ENCODE results near the gene PRR13.
"Not testable (repeated sequence)": the region's sequence is repeated elsewhere in the genome, so short reads cannot be mapped to it uniquely, and the experiment has no call there.

Gene PRR13

DNA sequence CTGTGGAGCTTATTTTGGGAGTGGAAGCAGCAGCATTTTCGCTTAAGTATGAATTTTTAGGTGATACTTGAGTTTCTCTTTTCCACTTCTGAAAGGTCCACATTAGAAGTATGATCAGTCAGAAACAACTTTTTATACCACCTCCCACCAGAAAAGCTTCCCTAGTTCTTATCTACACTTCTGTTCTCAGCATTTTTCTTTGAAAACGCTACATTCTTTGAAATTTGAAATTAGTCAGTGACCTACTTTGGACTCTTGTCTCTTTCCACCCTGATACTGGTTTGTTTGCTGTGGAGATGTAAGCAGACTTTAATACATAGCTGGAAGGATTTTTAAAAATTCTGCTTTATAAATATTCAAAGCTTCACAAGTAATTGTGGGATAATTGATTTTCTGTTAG, 32.5 kb downstream of the PRR13 start:
- no peak for DNase-seq

DNA sequence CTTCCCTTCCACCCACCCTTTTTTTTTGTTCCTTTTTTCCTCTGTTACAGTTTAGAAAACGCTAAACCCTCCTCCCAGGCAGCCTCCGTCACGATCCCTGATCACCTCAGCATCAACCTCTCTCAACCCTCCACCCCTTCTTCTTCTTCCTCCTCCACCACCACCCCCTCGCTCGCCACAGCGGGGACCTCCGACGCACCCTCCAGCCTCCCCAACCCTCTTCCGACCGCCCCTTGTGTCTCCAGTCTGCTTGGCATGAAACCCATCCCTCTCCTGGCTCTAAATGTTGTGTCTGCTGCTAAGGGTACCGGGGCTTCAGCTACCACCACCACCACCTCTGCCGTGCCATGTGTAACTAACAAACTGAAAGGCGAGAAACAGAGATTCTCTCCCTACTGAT, 33.3 kb downstream of the PRR13 start:
- no peak for DNase-seq

DNA sequence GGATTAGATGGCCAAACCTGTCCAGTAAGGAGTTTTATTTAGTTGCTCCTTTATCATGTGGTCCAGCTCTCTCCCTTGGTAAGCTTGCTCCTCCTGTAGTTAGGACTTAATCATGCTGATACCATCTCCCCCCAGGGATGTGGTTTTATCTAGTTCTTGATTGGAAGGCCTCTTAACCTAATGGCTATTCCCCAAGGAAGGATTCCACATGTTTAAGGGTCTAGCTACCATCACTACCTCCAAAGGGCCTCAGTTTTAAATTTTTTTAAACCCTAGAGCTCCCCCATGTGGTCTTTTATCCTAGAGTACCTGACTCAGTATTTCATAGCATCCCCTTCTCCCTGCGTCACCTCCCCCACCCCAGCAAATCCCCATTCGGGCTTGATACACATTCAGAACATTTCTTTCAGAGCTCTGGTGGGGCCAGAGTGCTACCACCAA, 35.3 kb downstream of the PRR13 start:
- DNase-seq, result no peak

DNA sequence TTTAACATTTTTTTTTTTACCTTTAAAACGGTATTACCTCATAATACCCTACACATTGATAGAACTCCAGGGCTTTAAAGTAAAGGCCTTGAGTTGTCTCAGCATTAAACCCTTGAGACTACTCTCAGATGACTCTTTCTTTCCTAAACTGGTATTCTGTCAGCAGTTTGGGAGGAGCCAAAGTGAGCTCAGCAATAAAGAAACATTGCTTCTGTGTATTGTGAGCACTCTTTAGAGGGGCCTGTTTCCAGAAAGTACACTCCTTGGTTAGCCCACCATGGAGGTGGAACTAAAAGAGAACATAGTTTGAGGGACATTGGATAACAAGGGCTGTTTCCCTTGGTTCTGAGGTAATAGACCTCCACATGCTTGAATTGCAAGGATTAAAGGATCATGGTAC, 37.3 kb downstream of the PRR13 start:
- no peak for DNase-seq

DNA sequence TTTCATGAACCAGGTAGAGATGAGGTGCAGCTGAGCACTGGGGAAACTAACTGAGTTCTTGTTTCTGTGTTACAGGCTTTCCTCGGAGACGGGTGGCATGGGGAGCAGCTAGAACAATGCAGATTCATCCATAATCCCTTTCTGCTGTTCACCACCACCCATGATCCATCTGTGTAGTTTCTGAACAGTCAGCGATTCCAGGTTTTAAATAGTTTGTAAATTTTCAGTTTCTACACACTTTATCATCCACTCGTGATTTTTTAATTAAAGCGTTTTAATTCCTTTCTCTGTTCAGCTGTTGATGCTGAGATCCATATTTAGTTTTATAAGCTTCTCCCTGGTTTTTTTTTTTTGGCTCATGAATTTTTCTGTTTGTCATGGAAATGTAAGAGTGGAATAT, 37.8 kb downstream of the PRR13 start:
- DNase-seq, result no peak

DNA sequence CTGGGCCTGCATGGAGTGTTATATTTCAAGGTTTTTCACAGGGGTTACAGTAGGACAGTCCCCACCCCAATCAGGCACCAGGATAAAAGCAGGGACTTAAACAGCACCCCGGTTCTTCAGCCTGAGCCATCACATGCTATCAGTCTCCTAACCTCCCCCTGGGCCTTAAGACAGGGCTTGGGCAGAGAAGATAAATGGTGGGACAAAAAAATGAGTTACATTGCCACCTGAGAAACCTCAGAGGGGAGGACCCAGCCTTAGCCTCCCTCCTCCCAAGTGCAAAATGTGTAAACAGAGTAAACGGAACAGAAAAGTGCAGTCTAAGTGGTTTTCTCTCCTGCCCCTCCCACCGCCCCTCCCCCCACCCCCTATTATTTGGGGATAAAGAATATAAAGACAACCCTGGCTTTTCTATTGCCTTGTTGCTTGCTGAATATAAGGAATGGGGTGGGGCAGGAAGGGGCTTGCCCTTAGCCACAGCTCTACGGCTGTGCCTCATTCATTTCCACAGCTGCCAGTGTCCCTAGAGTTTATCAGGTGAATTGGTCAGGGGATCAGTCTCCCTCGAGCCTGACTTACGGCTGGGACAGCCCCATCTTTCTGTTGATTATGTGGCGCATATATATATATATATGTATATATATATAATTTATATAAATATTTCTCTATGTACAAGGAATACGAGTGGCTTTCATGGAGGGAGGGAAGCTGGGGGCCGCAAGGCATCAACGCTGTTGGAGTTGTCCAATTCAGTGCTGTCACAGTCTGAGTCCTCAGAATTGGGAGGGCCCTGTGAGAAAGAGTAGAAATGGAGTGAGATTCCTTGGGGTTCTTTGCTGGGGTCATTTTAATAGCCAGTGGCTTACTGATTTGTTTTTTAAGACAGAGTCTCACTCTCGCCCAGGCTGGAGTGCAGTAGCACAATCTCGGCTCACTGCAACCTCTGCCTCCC, 39.2 kb downstream of the PRR13 start:
- no peak for DNase-seq

DNA sequence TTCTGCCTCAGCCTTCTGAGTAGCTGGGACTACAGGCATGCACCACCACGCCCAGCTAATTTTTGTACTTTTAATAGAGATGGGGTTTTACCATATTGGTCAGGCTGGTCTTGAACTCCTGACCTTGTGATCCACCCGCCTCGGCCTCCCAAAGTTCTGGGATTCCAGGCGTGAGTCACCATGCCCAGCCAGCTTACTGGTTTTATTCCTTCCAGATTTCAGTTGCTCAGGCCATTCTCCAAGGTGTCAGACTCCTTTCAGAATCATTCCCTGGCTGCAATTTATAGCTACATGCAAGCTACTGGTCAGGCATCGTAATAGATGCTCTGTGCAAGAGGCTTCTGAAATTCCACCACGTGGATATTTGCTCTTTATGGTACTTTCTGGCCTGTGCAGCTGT, 39.9 kb downstream of the PRR13 start:
- DNase-seq, result not testable (repeated sequence)

DNA sequence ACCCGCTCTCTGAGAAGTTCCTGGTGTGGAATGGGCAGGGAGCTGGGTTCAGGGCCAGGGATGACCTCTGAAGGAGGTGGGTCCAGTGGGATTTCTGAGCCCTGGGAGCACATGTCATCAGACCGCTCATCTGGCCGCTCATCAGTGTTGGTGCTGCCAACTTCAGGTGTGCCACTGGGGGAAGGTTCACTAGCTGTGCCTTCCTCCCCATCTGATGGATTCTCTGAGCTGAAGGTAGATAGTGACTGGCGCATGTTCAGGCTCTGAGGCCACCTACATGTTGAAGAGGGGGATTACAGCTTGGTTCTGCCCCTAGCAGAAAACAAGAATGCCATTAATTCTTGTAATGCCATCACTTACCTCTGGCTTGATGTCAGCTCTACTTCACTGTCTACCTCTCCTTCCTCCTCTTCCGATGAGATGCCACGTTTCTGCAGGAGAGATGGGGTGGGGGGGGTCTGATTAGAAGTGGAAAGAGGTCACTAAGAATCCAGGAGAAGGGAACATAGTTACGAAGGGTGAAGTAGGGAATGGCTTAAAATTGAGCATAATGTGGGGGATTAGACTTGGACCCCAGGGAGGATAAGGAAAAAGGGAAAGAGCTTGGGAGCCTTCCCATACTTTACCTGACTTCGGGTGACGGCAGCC, 40.5 kb downstream of the PRR13 start:
- DNase-seq, result no peak

DNA sequence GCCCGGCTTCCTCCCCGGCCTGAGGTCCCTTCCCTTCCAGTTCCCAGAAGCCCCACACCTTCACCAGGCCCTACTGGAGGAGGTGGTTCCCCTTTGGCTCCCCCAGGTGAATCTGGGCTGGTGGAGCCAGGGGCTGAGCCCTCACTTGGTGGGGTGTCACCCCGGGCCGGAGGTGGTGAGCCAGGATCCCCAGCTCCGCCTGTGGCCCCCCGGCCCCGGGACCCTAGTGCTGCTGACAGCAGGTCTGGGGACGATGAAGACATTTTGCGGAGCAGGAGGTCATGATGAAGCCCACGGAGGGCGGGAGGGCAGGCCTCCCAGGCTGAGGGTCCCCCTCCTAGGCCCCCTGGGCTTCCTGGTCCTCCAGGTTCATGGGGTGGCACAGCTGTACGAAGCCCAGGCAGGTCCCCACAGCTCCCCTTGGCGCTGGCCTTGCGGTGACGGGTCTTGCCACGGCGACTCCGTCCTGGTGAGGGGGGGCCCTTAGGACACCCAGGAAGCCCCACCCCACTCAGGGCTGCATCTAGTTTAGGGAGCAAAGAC, 41.2 kb downstream of the PRR13 start:
- no peak for DNase-seq

DNA sequence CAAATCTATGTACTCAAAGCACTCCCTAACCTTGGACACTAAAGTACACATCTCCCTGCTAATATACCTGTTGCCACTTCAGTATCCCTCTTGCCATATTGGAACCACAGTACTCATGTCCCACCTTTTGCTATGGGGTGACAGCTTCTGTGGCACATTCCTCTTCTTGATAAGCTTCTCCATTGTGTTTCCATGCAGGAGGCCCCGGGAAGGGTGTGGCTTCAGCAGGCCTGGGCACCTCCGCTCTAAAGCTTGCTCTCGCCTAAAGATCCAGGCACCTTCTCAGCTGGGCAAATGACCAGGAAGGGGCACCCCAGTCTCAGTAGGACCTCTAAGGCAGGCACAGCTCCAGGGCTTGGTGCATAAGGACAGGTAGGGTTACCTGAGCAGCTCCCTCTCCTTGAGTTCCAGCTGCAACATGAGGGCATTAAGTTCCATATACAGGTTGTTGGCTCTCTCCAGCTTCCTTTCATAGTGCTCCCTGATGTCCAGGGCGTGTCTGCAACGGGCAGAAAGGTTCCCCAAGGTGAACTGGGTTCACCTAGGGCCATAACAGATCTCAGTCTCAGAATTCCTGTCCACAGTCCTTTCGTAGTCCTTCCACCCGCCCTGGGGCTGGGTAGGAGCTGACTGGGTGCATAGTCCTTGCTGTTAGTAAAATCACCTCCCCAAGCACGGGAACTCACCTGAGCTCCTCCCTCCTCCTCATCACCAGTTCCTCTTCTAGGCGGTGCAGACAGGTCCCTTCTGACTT, 41.9 kb downstream of the PRR13 start:
- DNase-seq, result no peak

DNA sequence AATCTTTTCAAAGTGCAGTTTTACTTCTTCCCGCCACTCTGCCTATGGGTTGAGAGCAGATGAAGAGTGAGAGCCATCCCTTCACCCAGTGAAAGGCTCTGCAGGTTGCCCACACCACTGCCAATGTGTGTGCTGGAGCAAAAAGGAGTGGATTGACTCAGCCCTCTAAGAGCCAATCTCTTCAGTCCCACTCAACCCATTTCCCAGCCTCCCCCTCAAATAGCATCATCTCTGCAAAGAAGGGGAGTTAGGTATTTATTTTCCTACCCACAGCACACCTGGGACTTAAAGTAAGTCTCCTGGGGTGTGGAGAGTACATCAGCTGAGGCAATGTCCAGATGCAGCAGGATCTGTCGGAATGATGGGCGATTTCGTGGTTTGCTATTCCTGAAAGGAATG, 42.4 kb downstream of the PRR13 start:
- no peak for DNase-seq

DNA sequence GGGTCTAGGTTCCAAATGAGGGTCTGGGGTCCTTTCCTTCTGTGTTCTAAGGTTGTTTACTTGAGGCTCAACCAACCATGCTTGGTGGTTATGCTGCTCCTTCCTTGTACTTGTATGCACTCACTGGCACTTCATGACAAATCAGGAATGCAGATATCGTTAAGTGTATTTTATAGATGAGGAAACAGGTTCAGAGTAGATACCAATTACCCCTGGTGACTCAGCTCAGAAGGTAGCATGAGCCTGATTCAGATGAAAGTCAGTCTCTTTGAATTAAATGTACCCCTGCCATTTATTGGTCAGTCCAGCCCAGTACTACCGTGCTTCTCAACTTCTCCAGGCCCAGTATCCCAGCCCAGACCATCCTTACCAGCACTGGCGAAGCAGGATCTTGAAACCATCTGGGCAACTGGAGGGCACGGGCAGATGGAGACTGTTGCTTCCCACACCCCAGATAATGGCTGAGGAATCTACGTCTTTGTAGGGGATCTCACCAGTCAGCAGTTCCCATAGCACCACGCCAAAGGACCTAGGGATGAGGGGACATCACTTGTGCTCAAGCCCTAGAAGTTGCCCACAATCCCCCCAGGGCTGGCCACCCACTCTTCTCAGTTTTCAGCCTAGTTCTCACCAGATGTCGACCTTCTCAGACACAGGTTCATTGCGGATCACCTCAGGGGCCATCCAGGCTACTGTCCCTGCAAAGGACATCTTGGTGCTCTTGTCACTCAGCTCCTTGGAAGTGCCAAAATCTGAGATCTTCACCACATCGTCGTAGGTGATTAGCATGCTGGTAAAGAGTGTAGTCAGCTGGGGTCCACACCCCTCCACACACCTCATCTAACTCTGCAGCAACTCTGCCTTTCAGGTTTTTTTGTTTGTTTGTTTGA, 43.4 kb downstream of the PRR13 start:
- no peak for DNase-seq

DNA sequence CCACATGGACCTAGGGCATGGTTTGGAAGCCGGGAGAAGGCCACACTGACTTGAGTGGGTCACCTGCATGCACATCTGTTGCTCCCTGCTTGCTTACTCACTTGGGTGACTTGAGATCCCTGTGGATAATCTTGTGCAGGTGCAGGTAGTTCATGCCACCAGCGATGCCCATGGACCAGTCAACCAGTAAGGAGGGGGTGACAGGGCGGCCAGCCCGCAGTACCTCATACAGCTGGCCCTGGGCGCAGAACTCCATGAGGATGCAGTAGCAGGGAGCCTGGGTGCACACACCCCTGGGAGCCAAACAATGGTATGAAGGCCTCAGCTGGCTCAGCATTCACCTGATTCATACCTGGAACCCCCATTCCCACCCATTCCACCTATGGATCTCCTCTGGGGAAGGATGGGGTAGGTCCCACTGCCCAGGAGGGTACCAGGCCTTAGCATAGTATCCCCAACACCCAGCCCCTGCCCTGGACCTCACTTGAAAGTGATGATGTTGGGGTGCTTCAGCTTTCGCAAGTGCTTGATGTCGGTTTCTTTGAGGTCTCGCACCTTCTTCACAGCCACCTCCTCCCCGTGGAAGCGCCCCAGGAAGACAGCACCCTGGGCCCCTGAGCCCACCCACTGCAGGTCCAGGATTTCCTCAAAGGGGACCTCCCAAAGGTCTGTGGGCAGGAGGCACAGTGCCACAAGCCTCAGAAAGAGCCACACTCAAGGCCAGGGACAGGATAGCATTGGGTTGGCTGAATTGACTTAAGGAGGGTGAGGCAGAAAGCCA, 44.6 kb downstream of the PRR13 start:
- no peak for DNase-seq

DNA sequence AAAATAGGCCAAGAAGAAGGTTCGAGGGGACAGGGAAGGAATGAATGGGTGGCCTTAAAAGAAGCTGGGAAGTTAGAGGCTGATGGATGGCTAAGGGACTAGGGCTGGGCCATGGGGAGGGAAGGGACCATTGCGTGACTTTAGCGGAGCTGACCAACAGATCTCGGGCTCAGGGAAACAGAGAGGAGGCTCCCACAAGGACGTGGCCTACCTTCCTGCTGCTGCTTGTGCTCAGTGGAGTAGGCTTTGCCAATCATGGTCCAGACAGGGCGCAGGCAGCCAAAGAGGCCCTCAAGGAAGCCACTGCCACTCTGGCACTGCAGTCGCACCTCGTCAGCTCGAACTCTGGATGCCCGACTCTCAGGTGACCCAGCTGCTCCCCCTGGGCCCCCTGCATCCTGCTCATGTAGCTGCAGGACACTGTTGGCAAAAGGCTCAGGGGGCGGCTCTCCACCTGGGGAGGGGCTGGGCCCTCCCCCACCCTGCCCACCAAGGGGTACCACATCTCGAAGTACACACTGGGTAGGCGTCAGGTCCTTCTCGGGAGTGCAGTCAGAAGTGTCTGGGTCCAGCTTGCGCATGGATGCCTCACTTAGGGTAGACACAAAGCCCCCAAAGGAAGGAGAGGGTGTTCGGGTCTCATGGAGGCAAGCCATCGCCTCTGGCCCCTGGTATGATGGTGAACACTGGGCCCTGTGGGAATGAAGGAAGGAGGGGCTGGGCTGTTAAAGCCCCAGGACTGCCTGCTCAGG, 45.4 kb downstream of the PRR13 start:
- DNase-seq, result no peak

DNA sequence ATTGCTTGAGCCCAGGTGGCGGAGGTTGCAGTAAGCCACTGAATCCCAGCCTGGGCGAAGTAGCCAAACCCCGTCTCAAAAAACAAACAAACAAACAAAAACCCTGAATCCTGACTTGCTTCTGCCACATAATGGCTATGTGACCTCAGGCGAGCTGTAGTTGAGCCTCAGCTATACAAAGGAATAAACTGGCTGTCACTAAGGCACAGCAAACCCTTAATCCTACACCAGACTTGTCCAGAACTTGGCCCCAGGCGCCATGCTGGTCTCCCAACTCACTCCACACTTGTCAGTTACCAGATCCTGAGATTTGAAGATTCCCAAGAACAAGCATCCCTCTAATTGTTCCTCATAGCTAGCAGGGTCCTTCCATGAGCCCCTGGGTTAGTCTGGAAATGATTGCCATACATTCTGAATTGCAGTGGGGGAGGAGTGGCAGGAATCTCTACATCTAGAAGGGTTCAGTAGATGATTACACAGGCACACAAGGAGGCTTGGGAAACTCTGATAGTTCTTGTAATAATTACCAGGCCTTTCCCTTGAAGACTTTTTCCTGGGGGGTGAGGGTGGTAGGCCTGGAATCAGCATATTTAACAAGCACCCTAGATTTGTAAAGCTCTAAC, 47.8 kb downstream of the PRR13 start:
- DNase-seq, result no peak

DNA sequence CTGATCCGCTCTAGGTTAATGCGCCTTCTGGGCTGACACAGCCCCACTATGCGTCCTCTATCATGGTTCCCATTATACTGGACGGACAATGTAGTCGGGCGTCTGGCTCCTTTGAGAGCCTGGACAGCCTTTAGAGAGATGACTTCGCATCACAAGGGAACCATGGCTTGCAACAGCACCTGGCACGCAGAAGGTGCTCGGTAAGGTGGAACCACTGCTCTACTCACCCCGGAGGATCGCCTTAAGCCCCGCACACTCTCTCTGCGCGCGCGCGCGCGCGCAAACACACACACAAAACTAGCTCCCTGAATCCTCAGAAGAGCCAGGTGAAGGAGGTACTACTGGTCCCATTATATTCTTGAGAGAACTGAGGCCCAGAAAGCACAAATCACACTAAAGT, 50.7 kb downstream of the PRR13 start:
- no peak for DNase-seq

DNA sequence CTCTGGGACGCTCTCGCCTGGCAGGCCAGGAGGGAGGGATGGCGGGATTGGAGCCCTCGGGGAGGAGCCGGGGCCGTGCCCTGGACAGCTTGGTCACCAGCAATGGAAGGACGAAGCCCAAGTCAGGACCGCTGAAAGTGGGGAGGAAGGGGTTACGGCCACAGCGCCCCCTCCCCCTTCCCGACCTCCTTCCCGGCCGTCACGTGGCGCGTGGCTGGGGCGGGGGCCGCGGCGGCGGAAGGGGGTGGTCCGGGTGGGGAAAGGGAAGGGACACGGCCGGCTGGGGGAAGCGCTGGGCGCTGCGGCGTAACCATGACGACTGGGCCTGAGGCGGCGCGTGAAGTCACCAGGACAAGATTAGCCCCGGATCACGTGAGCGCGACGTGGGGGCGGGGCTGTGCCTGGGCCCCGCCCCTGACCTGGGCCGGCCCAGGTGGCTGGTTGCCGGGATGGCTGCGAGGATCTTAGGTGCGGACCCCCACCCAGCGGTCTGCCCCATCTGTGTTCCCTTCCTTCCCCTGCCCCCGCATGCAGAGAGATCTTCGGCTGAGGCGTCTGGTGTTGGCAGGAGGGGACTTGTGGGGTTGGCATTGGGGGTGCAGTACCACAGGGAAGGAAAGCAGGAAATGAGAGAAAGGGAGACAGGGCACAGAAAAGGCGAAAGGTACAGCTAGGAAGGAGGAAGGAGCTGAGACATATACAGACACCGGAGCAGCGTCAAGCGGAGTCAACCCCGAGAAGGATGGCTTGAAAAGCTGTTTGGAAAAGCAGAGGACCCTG, 51.5 kb downstream of the PRR13 start:
- DNase-seq, result peak; percentile 75

DNA sequence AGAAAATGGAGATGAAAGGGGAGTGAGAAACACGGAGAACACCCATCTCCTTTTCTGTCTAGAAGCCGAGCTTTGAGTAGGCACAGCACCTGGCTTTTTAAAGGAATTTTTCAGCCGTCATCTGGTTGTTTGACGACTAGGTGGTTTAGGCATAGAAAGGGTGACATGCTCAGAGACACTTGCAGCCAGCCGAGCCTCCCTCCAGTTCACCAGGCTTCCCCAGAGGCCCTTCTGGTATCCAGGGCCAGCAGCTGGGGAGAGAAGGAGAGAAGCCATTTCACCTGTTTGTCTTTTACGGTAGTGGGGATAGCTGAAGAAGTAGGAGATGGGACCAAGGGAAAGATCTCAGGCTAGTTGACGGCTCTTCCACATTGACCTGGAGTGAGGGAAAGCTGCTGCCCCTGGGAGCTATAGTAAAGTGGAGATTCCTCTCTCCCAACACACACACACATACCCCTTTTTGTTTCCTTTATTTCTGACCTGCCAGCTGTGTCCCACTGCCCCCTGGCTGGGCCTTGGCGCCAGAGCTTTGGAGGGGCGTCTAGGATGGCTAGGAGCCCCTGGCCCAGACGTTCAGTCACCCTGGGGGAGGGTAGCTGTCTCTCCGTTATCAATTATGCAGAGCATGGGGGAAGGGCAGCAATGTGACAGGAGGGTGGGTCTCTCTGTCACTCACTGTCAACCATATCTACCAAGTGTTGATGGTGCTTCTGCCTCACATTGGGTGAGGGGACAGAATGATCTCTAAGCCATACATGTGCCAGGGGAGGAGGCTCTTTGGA, 52.3 kb downstream of the PRR13 start:
- no peak for DNase-seq
